Measurements from ENCODE around the gene FOSB.
"Not testable (repeated sequence)": the region's sequence is repeated elsewhere in the genome, so short reads cannot be mapped to it uniquely, and the experiment has no call there.

FOSB gene

DNA sequence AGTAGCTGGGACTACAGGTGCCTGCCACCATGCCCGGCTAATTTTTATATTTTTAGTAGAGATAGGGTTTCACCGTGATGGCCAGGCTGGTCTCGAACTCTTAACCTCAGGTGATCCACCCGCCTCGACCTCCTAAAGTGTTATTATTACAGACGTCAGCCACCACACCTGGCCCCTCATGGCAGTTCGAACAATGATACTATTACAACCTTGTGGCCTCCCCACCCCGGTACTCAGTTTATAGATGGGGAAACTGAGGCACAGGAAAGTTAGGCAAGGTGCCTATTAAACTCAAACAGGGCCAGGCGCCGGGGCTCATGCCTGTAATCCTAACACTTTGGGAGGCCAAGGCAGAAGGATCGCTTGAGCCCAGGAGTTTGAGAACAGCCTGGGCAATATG, 42.6 kb downstream of the FOSB start:
- H3K4me1 ChIP-seq (ENCODE audit: control insufficient read depth, insufficient read depth, low read length) = peaks cover 15% of the 10 kb centered on the region
- H3K4me3 ChIP-seq (ENCODE audit: insufficient read depth, low read depth, low read length); H3K9me3 ChIP-seq (ENCODE audit: control insufficient read depth, low read length); H3K27ac ChIP-seq (ENCODE audit: insufficient read depth, low read depth, low read length, poor library complexity, severe bottlenecking); H3K36me3 ChIP-seq (ENCODE audit: control insufficient read depth, insufficient read depth, low read length); H3K27me3 ChIP-seq (ENCODE audit: control insufficient read depth, insufficient read depth, low read length, poor library complexity, severe bottlenecking): not testable (repeated sequence)
- 91 to 95% methylated on average over 11 of the region's 11 CpGs for WGBS, 2 experiments

DNA sequence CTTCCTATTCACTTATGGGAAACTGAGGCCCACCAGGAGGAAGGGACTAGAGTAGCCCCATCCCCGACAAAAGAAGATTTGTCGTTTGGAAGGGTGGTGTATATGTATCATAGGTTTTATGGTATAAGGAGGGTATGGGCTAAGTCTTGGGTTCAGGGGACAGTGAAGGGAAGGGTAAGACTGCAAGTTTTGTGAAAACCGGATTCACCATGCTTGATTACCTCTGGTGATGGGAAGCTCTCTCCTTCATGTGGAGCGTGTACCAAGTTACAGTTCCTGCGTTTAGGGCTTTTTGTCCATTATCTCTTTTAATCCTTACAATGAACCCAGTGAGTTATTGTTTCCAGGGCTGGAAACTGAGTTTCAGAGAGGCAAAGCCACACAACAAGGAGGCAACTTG, 43.3 kb downstream of the FOSB start:
- Histone ChIP-seq H3K27me3 (ENCODE audit: control insufficient read depth, insufficient read depth, low read length, poor library complexity, severe bottlenecking) (no peaks in the 10 kb centered on the region), H3K4me1 (ENCODE audit: control insufficient read depth, insufficient read depth, low read length) (peaks cover 11% of the 10 kb centered on the region), H3K4me3 (ENCODE audit: insufficient read depth, low read depth, low read length) (no peak overlapping the region), H3K27ac (ENCODE audit: insufficient read depth, low read depth, low read length, poor library complexity, severe bottlenecking) (no peak overlapping the region), H3K9me3 (ENCODE audit: control insufficient read depth, low read length) (no peaks in the 10 kb centered on the region), H3K36me3 (ENCODE audit: control insufficient read depth, insufficient read depth, low read length) (no peaks in the 10 kb centered on the region)
- 95 to 98% methylated on average over 5 of the region's 5 CpGs for WGBS, 2 experiments

DNA sequence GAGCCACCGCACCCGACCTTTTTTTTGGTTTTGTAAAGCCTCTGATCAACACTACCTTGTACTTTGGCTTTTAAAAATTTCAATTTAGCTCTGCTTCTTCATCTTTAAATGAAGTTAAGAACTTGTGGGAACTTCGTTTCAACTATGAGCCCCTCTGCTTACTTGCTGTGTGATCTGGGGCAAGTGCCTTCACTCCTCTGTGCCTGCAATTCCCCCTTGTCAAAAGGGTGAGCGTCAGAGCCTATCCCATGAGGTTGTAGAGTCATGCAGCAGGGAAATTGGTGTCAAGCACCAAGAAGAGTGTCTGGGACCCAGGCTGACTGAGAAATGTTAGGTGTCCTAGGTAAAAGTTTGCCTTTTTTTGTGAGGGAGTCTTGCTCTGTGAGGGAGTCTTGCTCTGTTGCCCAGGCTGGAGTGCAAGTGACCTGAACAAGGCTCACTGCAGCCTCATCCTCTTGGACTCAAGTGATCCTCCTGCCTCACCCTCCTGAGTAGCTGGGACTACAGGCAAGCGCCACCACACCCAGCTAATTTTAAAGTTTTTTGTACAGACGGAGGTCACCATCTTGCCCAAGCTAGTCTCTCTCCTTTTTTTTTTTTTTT, 45.2 kb downstream of the FOSB start:
- no peaks in the 10 kb centered on the region for H3K9me3 ChIP-seq (ENCODE audit: control insufficient read depth, low read length)
- peaks cover 2% of the 10 kb centered on the region for H3K36me3 ChIP-seq (ENCODE audit: control insufficient read depth, insufficient read depth, low read length)
- H3K27ac ChIP-seq (ENCODE audit: insufficient read depth, low read depth, low read length, poor library complexity, severe bottlenecking) = no peak overlapping the region
- H3K4me3 ChIP-seq (ENCODE audit: insufficient read depth, low read depth, low read length) = no peak overlapping the region
- peaks cover 9% of the 10 kb centered on the region for H3K4me1 ChIP-seq (ENCODE audit: control insufficient read depth, insufficient read depth, low read length)
- WGBS, 2 experiments = 92 to 94% methylated on average over 6 of the region's 6 CpGs
- H3K27me3 ChIP-seq (ENCODE audit: control insufficient read depth, insufficient read depth, low read length, poor library complexity, severe bottlenecking) = no peaks in the 10 kb centered on the region

DNA sequence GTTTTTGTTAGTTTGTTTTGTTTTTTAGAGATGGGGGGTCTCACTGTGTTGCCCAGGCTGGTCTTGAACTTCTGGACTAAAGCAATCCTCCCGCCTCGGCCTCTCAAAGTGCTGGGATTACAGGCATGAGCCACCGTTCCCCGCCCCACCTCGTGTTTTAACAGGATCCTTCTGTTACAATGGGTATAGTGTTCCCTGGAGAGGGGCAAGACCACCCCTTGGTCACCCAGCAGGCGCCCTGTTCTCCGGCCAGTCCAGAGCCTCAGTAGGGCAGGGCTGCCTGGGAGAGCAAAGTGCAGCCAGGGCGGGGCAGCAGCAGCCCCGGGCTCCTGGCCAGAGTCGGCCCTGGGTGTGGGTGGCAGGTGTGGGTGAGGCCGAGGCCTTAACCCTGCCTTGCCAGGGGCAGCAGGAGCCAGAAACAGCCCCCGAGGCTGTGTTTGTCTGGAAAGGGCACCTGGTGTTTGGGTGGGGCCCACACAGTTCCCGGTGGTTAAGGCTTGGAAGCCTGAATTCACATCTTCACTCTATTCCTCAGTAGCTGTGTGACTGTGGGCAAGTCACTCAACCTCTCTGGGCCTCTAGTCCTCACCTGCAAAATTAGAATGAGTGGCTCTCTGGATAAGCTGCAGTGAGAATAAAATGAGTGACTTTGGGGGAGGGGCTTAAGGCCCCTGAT, 46.7 kb downstream of the FOSB start:
- Histone ChIP-seq H3K27me3 (ENCODE audit: control insufficient read depth, insufficient read depth, low read length, poor library complexity, severe bottlenecking) (no peaks in the 10 kb centered on the region), H3K9me3 (ENCODE audit: control insufficient read depth, low read length) (no peaks in the 10 kb centered on the region), H3K4me1 (ENCODE audit: control insufficient read depth, insufficient read depth, low read length) (peaks cover 4% of the 10 kb centered on the region), H3K4me3 (ENCODE audit: insufficient read depth, low read depth, low read length) (no peak overlapping the region), H3K27ac (ENCODE audit: insufficient read depth, low read depth, low read length, poor library complexity, severe bottlenecking) (no peak overlapping the region), H3K36me3 (ENCODE audit: control insufficient read depth, insufficient read depth, low read length) (peaks cover 4% of the 10 kb centered on the region)
- WGBS, 2 experiments = 89% methylated on average over 13 of the region's 13 CpGs

DNA sequence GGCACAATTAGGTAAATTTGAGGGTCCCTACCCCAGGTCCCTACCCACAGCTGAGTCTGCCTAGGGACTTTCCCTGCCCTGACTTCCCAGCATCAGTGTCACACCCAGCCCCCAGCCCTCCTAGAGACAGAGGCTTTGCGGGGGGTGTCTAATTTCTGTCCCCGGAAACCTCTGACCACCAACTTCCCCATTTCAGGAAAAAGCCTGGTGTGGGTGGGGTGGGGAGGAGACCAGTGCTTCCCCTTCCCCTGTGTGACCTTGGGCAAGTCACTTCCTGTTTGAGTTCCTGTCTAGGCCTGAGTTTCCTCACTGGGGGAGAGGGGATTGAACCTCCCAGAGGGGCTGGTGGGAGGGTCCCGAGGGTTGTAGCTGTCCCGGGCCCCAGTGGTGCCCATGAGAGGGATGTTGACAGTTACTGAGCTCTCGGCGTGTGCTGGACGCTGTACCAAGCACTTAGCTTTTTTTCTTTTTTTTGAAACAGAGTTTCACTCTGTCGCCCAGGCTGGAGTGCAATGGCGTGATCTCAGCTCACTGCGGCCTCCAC, 47.4 kb downstream of the FOSB start:
- Histone ChIP-seq H3K27me3 (ENCODE audit: control insufficient read depth, insufficient read depth, low read length, poor library complexity, severe bottlenecking) (no peaks in the 10 kb centered on the region), H3K36me3 (ENCODE audit: control insufficient read depth, insufficient read depth, low read length) (peaks cover 4% of the 10 kb centered on the region), H3K4me1 (ENCODE audit: control insufficient read depth, insufficient read depth, low read length) (no peaks in the 10 kb centered on the region), H3K27ac (ENCODE audit: insufficient read depth, low read depth, low read length, poor library complexity, severe bottlenecking) (no peak overlapping the region), H3K9me3 (ENCODE audit: control insufficient read depth, low read length) (no peaks in the 10 kb centered on the region), H3K4me3 (ENCODE audit: insufficient read depth, low read depth, low read length) (no peak overlapping the region)
- WGBS, 2 experiments = 94 to 95% methylated on average over 9 to 10 of the region's 10 CpGs

DNA sequence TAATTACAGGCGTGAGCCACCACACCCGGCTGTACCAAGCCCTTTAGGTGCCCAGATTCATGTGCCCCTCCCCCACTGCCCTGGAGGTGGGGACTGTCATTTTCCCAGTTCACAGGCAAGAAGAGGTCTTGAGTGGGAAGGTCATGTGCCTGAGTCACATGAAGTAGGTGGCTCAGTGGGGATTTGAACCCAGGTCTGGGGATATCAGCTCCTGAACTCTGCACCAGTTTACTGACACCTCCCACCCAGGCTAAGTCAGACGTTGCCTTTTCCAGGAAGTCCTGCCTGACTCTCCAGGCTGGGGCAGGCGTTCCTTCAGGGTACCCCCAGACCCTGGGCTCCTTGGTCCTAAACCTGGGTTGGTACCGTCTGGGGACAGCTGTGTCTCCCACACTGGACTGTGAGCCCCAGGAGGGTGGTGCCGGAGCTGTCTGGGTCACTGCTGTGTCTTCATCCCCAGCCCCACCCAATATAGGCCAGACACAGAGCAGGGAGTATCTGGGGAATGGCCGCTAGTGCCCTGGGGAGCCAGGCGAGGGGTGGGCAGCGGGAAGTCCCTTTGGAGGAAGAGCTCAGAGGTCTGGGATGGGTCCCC, 48.1 kb downstream of the FOSB start:
- Histone ChIP-seq H3K4me3 (ENCODE audit: insufficient read depth, low read depth, low read length) (no peak overlapping the region), H3K36me3 (ENCODE audit: control insufficient read depth, insufficient read depth, low read length) (peaks cover 6% of the 10 kb centered on the region), H3K4me1 (ENCODE audit: control insufficient read depth, insufficient read depth, low read length) (no peaks in the 10 kb centered on the region), H3K9me3 (ENCODE audit: control insufficient read depth, low read length) (no peaks in the 10 kb centered on the region), H3K27me3 (ENCODE audit: control insufficient read depth, insufficient read depth, low read length, poor library complexity, severe bottlenecking) (no peaks in the 10 kb centered on the region), H3K27ac (ENCODE audit: insufficient read depth, low read depth, low read length, poor library complexity, severe bottlenecking) (no peak overlapping the region)
- WGBS, 2 experiments = 92 to 94% methylated on average over 9 of the region's 9 CpGs

DNA sequence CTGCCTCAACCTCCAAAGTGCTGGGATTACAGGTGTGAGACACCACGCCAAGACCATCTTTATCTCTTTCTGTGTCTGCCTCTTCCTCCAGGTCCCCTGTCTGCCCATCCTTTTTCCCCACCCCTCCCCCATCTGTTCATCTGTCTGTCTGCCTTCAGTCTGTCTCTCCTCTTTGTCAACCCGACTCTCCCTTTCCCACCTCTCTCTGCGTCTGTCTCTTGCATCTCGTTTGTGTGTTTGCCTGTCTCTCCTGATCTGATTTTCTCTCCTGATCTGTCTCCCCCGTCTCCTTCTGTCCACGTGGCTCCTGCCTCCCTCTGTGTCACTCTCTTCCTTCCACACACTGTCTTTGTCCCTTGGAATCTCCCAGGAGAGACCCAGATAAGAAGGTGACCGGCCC, 49.4 kb downstream of the FOSB start:
- peaks cover 11% of the 10 kb centered on the region for H3K36me3 ChIP-seq (ENCODE audit: control insufficient read depth, insufficient read depth, low read length)
- no peaks in the 10 kb centered on the region for H3K27me3 ChIP-seq (ENCODE audit: control insufficient read depth, insufficient read depth, low read length, poor library complexity, severe bottlenecking)
- no peak overlapping the region for H3K27ac ChIP-seq (ENCODE audit: insufficient read depth, low read depth, low read length, poor library complexity, severe bottlenecking)
- H3K9me3 ChIP-seq (ENCODE audit: control insufficient read depth, low read length) = no peaks in the 10 kb centered on the region
- H3K4me1 ChIP-seq (ENCODE audit: control insufficient read depth, insufficient read depth, low read length) = no peaks in the 10 kb centered on the region
- H3K4me3 ChIP-seq (ENCODE audit: insufficient read depth, low read depth, low read length) = no peak overlapping the region
- WGBS, 2 experiments = 83 to 86% methylated on average over 7 of the region's 7 CpGs

DNA sequence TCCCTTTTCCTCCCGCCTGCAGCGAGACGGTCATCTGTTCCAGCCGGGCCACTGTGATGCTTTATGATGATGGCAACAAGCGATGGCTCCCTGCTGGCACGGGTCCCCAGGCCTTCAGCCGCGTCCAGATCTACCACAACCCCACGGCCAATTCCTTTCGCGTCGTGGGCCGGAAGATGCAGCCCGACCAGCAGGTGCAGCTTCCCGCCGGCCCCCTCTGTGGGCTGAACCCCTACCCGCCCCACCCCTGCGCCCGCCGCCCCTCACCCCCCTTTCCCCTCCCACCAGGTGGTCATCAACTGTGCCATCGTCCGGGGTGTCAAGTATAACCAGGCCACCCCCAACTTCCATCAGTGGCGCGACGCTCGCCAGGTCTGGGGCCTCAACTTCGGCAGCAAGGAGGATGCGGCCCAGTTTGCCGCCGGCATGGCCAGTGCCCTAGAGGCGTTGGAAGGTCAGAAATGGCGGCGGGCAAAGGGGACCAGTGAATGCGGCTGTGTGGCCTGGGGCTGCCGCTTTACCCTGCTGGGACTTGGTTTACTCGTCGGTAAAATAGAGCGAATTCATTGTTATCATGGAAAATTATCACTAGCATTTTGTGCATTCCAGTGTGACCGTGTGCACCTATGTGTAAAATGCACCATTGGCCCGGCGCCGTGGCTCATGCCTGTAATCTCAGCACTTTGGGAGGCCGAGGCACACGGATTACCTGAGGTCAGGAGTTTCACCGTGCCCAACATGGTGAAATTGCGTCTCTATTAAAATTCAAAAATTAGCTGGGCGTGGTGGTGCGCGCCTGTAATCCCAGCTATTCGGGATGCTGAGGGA, 50.1 kb downstream of the FOSB start:
- Histone ChIP-seq H3K9me3 (ENCODE audit: control insufficient read depth, low read length) (no peaks in the 10 kb centered on the region), H3K27ac (ENCODE audit: insufficient read depth, low read depth, low read length, poor library complexity, severe bottlenecking) (no peak overlapping the region), H3K4me1 (ENCODE audit: control insufficient read depth, insufficient read depth, low read length) (no peaks in the 10 kb centered on the region), H3K4me3 (ENCODE audit: insufficient read depth, low read depth, low read length) (no peak overlapping the region), H3K27me3 (ENCODE audit: control insufficient read depth, insufficient read depth, low read length, poor library complexity, severe bottlenecking) (no peaks in the 10 kb centered on the region), H3K36me3 (ENCODE audit: control insufficient read depth, insufficient read depth, low read length) (peaks cover 11% of the 10 kb centered on the region)
- 92% methylated on average over 46 to 48 of the region's 50 CpGs for WGBS, 2 experiments

DNA sequence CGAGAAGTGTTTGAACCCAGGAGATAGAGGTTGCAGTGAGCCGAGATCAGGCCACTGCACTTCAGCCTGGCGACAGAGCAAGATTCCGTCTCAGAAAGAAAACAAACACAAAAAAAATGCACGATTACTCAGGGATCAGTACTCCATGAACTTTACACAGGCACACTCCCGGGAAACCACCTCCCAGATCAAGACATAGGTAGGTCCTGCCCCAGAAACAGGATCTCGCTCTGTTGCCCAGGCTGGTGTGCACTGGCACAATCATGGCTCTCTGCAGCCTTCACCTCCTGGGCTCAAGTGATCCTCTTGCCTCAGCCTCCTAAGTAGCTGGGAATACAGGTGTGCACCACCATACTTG, 50.7 kb downstream of the FOSB start:
- Histone ChIP-seq H3K27me3 (ENCODE audit: control insufficient read depth, insufficient read depth, low read length, poor library complexity, severe bottlenecking) (no peaks in the 10 kb centered on the region), H3K27ac (ENCODE audit: insufficient read depth, low read depth, low read length, poor library complexity, severe bottlenecking) (no peak overlapping the region), H3K9me3 (ENCODE audit: control insufficient read depth, low read length) (no peaks in the 10 kb centered on the region), H3K4me3 (ENCODE audit: insufficient read depth, low read depth, low read length) (no peak overlapping the region), H3K36me3 (ENCODE audit: control insufficient read depth, insufficient read depth, low read length) (peaks cover 11% of the 10 kb centered on the region), H3K4me1 (ENCODE audit: control insufficient read depth, insufficient read depth, low read length) (no peaks in the 10 kb centered on the region)
- 93 to 95% methylated on average over 7 of the region's 7 CpGs for WGBS, 2 experiments

All from ectodermal cell (in vitro differentiated cells).